Measurements from ENCODE around the gene PLPP2.
"Not testable (repeated sequence)": the region's sequence is repeated elsewhere in the genome, so short reads cannot be mapped to it uniquely, and the experiment has no call there.

Gene PLPP2

DNA sequence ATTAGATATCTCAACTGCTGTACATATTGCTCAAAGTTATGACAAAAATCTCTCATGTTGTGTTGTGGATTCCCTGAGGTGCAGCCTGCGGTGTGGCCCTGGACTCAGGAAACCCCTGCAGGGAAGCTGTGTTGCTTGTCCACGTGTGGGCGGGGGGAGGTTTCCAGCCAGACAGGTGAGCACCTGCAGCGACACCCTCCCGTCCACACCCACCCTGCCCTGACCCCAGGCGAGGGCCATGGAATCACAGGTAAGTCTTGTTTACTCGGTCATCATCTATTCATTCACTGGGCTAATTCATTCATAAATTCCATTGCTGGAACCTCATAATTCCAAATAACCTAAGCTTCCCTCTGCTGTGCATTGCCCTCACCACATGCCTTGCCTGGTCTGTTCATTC lies 14.1 kb downstream of the PLPP2 start:
- FAIRE-seq, result no peak

GRCh38 chr19:275958-276646 lies 15.1 kb downstream of the PLPP2 start:
- FAIRE-seq, result no peak
- DNase-seq (ENCODE audit: insufficient read length, low spot score), result no peak
- no peak for TF ChIP-seq CTCF (IDR thresholded peaks at IDR 0.05; ENCODE audit: insufficient read depth, missing control alignments)

More for the DNA sequence above, 14.1 kb downstream of the PLPP2 start:
- TF ChIP-seq CTCF (IDR thresholded peaks at IDR 0.05; ENCODE audit: insufficient read depth, missing control alignments), result no peak
- DNase-seq (ENCODE audit: insufficient read length, low spot score), result no peak

- no peak for TF ChIP-seq CTCF (IDR thresholded peaks at IDR 0.05; ENCODE audit: insufficient read depth, missing control alignments)
- no peak for FAIRE-seq
- DNase-seq (ENCODE audit: insufficient read length, low spot score), result no peak
These were observed 16.2 kb downstream of the PLPP2 start for GRCh38 chr19:275000-275399.

GRCh38 chr19:273393-273792 lies 17.8 kb downstream of the PLPP2 start:
- FAIRE-seq (no peak), DNase-seq (ENCODE audit: insufficient read length, low spot score) (no peak)
- no peak for TF ChIP-seq CTCF (IDR thresholded peaks at IDR 0.05; ENCODE audit: insufficient read depth, missing control alignments)

DNA sequence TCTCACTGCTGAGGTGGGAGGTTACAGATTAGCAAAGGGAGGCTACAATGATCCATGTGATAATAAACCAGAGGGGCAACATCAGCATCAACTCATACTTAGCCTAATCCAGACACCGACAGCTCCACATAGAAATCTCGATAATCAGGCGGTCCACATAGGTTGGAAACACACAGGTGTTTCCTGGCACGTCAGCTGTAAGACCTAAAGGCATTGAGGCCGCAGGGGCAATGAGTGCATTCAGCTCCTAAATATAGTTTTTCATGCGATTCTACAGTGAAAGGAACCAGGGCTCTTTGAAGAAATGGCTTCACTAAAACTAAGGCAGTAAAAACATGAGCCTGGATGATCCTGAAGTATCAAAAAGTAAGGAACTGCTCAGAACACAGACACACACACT lies 19.3 kb downstream of the PLPP2 start:
- DNase-seq (ENCODE audit: insufficient read length, low spot score) (no peak), FAIRE-seq (no peak)
- no peak for TF ChIP-seq CTCF (IDR thresholded peaks at IDR 0.05; ENCODE audit: insufficient read depth, missing control alignments)

GRCh38 chr19:270766-271318 lies 20.4 kb downstream of the PLPP2 start:
- DNase-seq (ENCODE audit: insufficient read length, low spot score); FAIRE-seq: not testable (repeated sequence)

- no peak for TF ChIP-seq CTCF (IDR thresholded peaks at IDR 0.05; ENCODE audit: insufficient read depth, missing control alignments)
- DNase-seq (ENCODE audit: insufficient read length, low spot score), result no peak
- no peak for FAIRE-seq
These were observed 22.0 kb downstream of the PLPP2 start for GRCh38 chr19:269241-269640.
